ENCODE measurements around the gene EHF.

The EHF gene

DNA sequence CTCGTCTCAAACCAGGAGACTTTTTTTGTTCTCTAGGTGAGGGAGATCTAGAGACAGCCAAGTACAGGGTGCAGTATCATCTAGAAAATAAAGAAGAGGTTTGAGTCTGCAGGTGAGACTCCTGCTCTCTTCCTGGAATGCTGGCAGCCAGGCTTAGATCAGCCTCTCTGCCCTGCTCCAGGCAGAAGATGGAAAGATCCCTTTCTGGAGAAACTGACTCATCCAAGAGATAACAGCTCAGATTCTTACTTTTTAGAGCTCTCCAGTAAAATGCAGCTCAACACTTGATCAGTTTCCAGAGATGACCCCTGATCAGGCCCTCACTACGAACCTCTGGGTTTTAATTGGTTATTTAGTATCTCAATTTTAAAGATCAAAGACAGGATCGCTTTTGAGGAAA, 44.6 kb upstream of the EHF start:
- Histone ChIP-seq H3K4me1 (ENCODE audit: control insufficient read depth, insufficient read depth, low read length) (no peaks in the 10 kb centered on the region), H3K4me3 (ENCODE audit: low read depth, low read length) (no peak overlapping the region), H3K9me3 (ENCODE audit: control insufficient read depth, insufficient read depth, low read depth, low read length) (no peaks in the 10 kb centered on the region), H3K27ac (ENCODE audit: extremely low read depth, low read depth, low read length) (no peak overlapping the region), H3K36me3 (ENCODE audit: control insufficient read depth in 2 of 2, insufficient read depth in 1 of 2, low read length in 2 of 2) (no peaks in the 10 kb centered on the region)
- TF ChIP-seq ZNF121 (tag by site-specific recombination; IDR thresholded peaks at IDR 0.05) (no peak), ZNF132 (tag by site-specific recombination; IDR thresholded peaks at IDR 0.05; ENCODE audit: borderline replicate concordance) (no peak), ZNF521 (tag by site-specific recombination; IDR thresholded peaks at IDR 0.05) (no peak), YY1 (tag by site-specific recombination; IDR thresholded peaks at IDR 0.05) (no peak), ZNF366 (tag by site-specific recombination; conservative IDR thresholded peaks at IDR 0.05) (no peak), ZNF175 (tag by site-specific recombination; IDR thresholded peaks at IDR 0.05) (no peak), ZBTB20 (tag by site-specific recombination; IDR thresholded peaks at IDR 0.05) (no peak), ZNF610 (tag by site-specific recombination; IDR thresholded peaks at IDR 0.05; ENCODE audit: borderline replicate concordance) (no peak), ZNF114 (tag by site-specific recombination; IDR thresholded peaks at IDR 0.05) (no peak), ZNF404 (tag by site-specific recombination; IDR thresholded peaks at IDR 0.05) (no peak)
- TF ChIP-seq, protein P1, sequence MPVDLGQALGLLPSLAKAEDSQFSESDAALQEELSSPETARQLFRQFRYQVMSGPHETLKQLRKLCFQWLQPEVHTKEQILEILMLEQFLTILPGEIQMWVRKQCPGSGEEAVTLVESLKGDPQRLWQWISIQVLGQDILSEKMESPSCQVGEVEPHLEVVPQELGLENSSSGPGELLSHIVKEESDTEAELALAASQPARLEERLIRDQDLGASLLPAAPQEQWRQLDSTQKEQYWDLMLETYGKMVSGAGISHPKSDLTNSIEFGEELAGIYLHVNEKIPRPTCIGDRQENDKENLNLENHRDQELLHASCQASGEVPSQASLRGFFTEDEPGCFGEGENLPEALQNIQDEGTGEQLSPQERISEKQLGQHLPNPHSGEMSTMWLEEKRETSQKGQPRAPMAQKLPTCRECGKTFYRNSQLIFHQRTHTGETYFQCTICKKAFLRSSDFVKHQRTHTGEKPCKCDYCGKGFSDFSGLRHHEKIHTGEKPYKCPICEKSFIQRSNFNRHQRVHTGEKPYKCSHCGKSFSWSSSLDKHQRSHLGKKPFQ (tag by site-specific recombination; IDR thresholded peaks at IDR 0.05), result no peak
- POLR2A ChIA-PET, result no interaction called here
- CTCF ChIA-PET, result interaction anchor here (0.7 kb wide), 1 partner anchor 10 kb away, joined by 4 read pairs; no protein-coding TSS in a partner anchor

DNA sequence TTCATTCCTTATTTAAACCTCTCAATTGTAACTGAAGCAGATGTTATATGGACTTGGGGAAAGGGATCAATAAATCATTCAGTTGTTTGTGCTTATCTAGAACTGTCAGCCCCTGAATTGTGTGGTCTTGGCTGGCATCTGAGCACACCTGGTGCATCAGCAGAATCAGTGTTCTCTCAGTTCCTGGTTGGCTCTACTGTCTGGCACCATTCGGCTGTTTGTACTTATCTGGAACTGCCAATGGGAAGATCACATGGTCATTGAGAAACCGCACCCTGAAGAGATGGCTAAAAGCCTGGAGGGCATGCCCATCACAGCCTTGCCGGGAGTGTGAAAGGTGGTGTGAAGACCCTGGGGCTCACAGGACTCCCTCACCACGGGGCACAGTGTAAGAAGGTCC, 37.1 kb upstream of the EHF start:
- no peak overlapping the region for H3K4me3 ChIP-seq (ENCODE audit: low read depth, low read length)
- no peak overlapping the region for H3K27ac ChIP-seq (ENCODE audit: extremely low read depth, low read depth, low read length)
- no peaks in the 10 kb centered on the region for H3K4me1 ChIP-seq (ENCODE audit: control insufficient read depth, insufficient read depth, low read length)
- POLR2A ChIA-PET, result no interaction called here
- TF ChIP-seq ZNF335 (tag by site-specific recombination; conservative IDR thresholded peaks at IDR 0.05), result no peak
- TF ChIP-seq ZNF138 (tag by site-specific recombination; IDR thresholded peaks at IDR 0.05; ENCODE audit: borderline replicate concordance), result no peak
- TF ChIP-seq, protein P2, sequence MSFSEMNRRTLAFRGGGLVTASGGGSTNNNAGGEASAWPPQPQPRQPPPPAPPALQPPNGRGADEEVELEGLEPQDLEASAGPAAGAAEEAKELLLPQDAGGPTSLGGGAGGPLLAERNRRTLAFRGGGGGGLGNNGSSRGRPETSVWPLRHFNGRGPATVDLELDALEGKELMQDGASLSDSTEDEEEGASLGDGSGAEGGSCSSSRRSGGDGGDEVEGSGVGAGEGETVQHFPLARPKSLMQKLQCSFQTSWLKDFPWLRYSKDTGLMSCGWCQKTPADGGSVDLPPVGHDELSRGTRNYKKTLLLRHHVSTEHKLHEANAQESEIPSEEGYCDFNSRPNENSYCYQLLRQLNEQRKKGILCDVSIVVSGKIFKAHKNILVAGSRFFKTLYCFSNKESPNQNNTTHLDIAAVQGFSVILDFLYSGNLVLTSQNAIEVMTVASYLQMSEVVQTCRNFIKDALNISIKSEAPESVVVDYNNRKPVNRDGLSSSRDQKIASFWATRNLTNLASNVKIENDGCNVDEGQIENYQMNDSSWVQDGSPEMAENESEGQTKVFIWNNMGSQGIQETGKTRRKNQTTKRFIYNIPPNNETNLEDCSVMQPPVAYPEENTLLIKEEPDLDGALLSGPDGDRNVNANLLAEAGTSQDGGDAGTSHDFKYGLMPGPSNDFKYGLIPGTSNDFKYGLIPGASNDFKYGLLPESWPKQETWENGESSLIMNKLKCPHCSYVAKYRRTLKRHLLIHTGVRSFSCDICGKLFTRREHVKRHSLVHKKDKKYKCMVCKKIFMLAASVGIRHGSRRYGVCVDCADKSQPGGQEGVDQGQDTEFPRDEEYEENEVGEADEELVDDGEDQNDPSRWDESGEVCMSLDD (tag by site-specific recombination; IDR thresholded peaks at IDR 0.05), result no peak
- no peak for TF ChIP-seq ZNF10 (tag by site-specific recombination; IDR thresholded peaks at IDR 0.05)
- no peak for TF ChIP-seq ZNF548 (tag by site-specific recombination; IDR thresholded peaks at IDR 0.05)
- no peak for TF ChIP-seq ZNF610 (tag by site-specific recombination; IDR thresholded peaks at IDR 0.05; ENCODE audit: borderline replicate concordance)
- no peak for TF ChIP-seq ZNF677 (tag by site-specific recombination; IDR thresholded peaks at IDR 0.05)
- TF ChIP-seq ZNF626 (tag by site-specific recombination; IDR thresholded peaks at IDR 0.05), result no peak
- TF ChIP-seq KLF7 (tag by site-specific recombination; IDR thresholded peaks at IDR 0.05; ENCODE audit: borderline replicate concordance), result no peak
- no peak for TF ChIP-seq ZNF621 (tag by site-specific recombination; IDR thresholded peaks at IDR 0.05)
- TF ChIP-seq ZFP37 (tag by site-specific recombination; IDR thresholded peaks at IDR 0.05), result no peak
- no peak for TF ChIP-seq ZNF664 (tag by site-specific recombination; IDR thresholded peaks at IDR 0.05)
- H3K36me3 ChIP-seq (ENCODE audit: control insufficient read depth in 2 of 2, insufficient read depth in 1 of 2, low read length in 2 of 2), result no peaks in the 10 kb centered on the region
- CTCF ChIA-PET, result interaction anchor here (0.7 to 1.4 kb wide), 3 partner anchors 18 to 828 kb away, joined by 4 read pairs; no protein-coding TSS in a partner anchor
- no peaks in the 10 kb centered on the region for H3K9me3 ChIP-seq (ENCODE audit: control insufficient read depth, insufficient read depth, low read depth, low read length)
